GM18951 (cell line): ENCODE measurements around the gene DCTN4.

Experiments
- POLR2A ChIP-seq: IDR thresholded peaks from 4 replicates; pipeline ENCODE4 v1.6.1; 2011; ENCODE audit warnings: mild to moderate bottlenecking; ENCODE audit not compliant: insufficient read length, insufficient read depth; ENCODE audit errors: extremely low read depth
- in situ Hi-C: fragments of 300-500 bp; cut with MboI; formaldehyde crosslinking; loops from one replicate; pipeline ENCODE4 v1.12.0; 2022; ENCODE audit warnings: low sequenced_read_pairs, mixed read lengths, inconsistent platforms; ENCODE audit not compliant: unreplicated experiment

The DCTN4 gene

GRCh38 chr5:150783422-150783928 is 24.7 kb upstream of the DCTN4 start:
- in situ Hi-C loops: no loop called here
- TF ChIP-seq POLR2A: no peak

DNA sequence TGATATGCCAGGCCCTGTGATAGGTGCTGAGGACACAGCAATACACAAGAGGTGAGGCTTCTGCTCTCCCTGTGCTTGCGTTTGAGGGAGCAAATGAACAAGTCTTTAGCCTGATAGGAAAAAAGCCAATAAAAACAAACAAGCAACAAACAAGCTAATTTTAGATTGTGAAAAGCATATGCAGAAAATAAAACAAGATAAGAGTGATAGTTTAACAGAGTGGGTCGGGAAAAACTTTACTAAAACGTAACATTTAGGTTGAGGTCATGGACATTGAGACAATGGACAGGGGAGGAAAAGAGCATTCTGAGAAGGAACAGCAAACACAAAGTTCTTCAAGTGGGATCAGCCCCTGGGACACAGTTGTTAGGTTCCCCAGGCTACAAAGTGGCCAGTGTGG is 24.0 kb upstream of the DCTN4 start:
- TF ChIP-seq POLR2A: no peak
- in situ Hi-C loops: no loop called here

DNA sequence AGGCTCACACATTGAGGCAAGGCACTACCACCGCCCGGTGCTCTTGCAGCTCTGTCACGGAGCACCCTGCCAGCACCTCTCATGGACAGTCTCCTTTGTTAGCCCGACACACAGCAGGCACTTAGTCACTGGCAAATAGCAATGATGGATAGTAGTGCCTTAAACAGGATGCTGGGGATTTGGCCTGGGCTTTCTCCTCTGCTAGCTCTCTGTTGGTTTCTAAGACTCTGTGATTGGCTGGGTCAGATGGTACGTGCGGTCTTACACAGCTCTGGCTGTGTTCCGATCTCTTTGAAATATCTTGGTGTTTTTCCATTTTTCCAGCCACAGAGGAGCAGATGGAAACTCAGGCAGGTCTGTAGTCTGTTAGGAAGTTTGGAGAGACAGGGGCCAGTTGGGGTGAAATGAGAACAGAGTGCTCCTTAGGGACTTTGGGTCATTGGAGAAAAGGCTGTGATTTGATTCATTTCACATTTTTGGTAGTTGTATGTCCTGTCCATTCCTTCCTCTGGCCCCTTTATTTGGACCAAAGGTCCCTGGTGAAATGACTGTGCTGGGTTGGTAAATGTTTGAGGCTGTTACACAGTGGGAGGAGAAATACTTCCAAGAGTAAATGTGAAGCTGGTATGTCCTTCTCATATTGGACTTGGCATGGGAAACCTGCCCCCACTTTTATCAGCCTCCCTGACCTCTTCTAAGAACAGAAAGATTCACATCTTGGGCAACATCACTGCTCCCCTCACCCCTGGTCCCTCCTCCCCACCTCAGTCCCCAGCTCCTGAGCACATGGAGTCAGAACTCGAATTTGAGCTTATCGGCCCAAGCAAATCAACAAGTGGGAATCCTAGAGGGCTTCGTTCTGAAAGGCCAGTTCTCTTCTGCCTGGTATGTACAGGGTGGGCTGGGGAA is 23.1 kb upstream of the DCTN4 start:
- in situ Hi-C loops: no loop called here
- no peak for TF ChIP-seq POLR2A

DNA sequence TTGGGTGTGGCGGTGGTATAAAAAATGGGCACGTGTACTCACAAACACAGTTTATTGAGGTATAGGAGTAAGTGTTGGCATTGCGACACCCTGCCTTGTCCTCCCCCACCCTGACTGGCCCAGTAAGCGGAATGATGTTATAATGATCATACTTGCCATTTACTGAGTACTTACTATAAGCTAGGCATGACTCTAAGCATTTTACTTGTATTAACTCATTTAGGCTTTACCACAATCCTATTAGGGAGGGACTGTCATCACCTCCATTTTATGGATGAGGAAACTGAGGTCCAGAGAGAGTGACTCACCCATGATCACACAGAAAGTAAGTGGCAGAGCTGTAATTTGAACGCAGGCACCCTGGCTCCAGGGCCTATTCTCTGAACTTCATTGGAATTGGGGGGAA is 22.0 kb upstream of the DCTN4 start:
- TF ChIP-seq POLR2A: no peak
- in situ Hi-C loops: no loop called here

GRCh38 chr5:150780187-150780692 is 21.4 kb upstream of the DCTN4 start:
- in situ Hi-C loops: no loop called here
- no peak for TF ChIP-seq POLR2A

- TF ChIP-seq POLR2A: no peak
- in situ Hi-C loops: no loop called here
Observed at GRCh38 chr5:150779397-150780186, 20.8 kb upstream of the DCTN4 start.

DNA sequence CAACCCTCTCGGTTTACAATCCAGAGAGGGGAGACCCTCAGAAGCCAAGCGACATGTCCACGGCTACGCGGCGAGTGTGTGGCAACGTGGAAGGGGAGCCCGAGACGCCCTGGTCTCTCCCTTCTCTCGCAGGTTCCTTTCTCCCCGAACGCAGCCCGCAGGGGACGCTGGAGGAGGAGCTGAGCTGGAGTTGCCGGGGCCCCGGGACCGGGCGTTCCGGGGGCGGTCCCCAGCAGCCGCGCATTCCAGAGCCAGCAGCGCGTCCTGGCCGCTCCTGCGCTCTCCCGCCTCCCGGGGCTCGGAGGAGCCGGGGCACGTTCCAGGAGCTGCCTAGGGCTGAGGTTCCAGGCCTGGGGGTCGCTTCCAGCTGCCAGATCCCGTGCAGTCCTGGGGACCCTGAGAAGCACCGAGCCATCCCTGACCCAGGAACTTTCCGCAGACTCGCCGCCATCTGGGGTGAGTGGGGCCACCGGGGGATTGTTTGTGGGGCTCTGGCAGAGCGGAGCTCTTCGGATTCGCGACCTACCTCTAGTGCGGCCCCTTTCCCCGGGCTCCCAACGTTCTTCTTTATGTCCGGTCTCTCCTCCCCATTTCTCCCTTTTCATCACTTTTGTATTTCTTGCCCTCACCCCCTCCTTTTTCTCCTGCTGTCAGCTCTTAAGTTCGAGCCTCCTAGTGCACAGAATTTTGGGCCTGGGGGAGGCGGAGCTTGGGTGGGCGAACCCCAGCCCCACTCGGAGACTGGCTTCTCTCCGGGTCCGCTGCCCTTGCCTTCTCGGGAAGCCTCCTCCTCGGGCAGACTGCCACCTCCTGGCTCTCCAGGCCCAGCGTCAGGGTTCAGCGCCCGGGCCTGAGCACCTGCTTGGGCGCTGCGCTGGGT is 19.9 kb upstream of the DCTN4 start, which contains the start of gene SMIM3:
Gene SMIM3 (plus strand): TSS at position 241 of the 880 bp plus-strand sequence. CDS start 16,684 bp downstream, outside the sequence.
- in situ Hi-C loops: no loop called here
- peak; percentile 40 for TF ChIP-seq POLR2A

- in situ Hi-C loops: no loop called here
- no peak for TF ChIP-seq POLR2A
Observed at GRCh38 chr5:150778088-150778516, 19.3 kb upstream of the DCTN4 start.

GRCh38 chr5:150777685-150778084 is 18.9 kb upstream of the DCTN4 start:
- in situ Hi-C loops: no loop called here
- no peak for TF ChIP-seq POLR2A

DNA sequence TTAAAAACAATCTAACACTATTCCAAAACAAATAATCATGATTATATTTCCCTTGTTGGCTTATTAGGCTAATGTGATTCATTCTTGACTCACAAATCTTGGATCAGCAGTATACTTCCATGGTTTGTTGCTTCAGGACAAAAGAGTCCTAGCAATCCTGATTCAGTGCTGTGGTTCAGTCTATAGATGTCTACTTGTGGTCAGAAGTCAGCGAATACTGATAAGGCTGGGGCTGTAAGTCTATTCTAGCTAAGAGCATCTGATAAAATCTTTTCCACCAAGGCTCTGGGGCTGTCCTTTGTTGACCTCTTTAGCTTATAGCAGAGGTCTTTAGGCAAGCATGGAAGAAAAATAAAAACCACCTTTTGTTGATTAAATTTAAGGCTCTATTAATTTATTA is 15.3 kb upstream of the DCTN4 start:
- in situ Hi-C loops: no loop called here

DNA sequence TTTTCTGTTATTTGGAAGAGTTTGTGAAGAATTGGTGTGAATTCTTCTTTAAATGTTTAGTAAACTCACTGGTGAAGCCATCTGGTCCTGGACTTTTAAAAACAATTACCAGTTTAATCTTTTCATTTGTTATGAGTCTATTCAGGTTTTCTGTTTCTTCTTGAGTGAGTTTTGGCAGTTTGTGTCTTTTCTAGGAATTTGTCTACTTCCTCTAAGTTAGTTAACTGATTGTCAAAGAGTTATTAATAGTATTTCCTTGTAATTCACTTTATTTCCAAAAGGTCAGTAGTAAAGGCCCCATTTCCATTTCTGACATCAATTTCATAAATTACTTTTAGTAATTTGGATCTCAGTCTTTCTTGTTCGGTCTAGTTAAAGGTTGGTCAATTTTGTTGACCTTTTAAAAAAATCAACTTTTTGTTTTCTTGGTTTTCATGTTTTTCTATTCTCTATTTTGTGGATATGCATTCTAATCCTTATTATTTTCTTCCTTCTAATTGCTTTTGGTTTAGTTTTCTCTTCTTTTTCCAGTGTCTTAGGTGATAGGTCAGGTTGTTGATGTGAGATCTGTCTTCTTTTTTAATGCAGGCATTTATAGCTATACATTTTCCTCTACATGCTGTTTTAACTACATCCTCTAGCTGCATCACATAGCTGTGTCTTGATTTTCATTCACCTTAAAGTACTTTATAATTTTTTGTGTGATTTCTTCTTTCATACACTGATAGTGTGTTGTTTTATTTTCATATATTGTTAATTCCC is 12.4 kb upstream of the DCTN4 start:
- in situ Hi-C loops: no loop called here
- TF ChIP-seq POLR2A: no peak

More for the DNA sequence above, 15.3 kb upstream of the DCTN4 start:
- no peak for TF ChIP-seq POLR2A

GRCh38 chr5:150766251-150766650 is 7.4 kb upstream of the DCTN4 start:
- no peak for TF ChIP-seq POLR2A
- in situ Hi-C loops: no loop called here
